HEK293 (cell line): ENCODE measurements around the gene PINLYP.

Experiments
- CTCF ChIP-seq: fragments of 450-650 bp; formaldehyde crosslinking; IDR thresholded peaks from 2 replicates; pipeline ENCODE4 v1.5.1; 2016; ENCODE audit warnings: missing biosample characterization, missing genetic modification characterization
- HOXC10 ChIP-seq: sonication (generic); formaldehyde crosslinking; IDR thresholded peaks from 2 replicates; pipeline ENCODE4 v1.8.1; 2023; ENCODE audit warnings: mild to moderate bottlenecking, missing genetic modification reagents
- KLF7 ChIP-seq: fragments of 450-650 bp; formaldehyde crosslinking; IDR thresholded peaks from 2 replicates; pipeline ENCODE4 v1.5.1; 2016; ENCODE audit warnings: missing biosample characterization, missing genetic modification characterization, borderline replicate concordance
- MYNN ChIP-seq: fragments of 450-650 bp; formaldehyde crosslinking; IDR thresholded peaks from 2 replicates; pipeline ENCODE4 v1.5.1; 2016; ENCODE audit warnings: missing biosample characterization, missing genetic modification characterization, borderline replicate concordance
- YY1 ChIP-seq: fragments of 450-650 bp; formaldehyde crosslinking; IDR thresholded peaks from 2 replicates; pipeline ENCODE4 v1.5.1; 2018; ENCODE audit warnings: missing biosample characterization, missing genetic modification characterization
- ZNF157 ChIP-seq: fragments of 450-650 bp; formaldehyde crosslinking; IDR thresholded peaks from 2 replicates; pipeline ENCODE4 v1.5.1; 2016; ENCODE audit warnings: missing biosample characterization, missing genetic modification characterization
- ZNF274 ChIP-seq, 2 experiments: fragments of 200-500 bp in 1 of 2; fragments of 450-650 bp in 1 of 2; sonication (Bioruptor generic) in 1 of 2; formaldehyde crosslinking in 1 of 2; IDR thresholded peaks; 2 replicates each; pipeline versions ENCODE4 v1.5.1 to v1.6.1; 2014 to 2016; ENCODE audit warnings: borderline replicate concordance in 1 of 2, inconsistent platforms in 1 of 2, low read length in 1 of 2, missing biosample characterization in 1 of 2, missing genetic modification characterization in 1 of 2
- ZNF280D ChIP-seq: fragments of 450-650 bp; formaldehyde crosslinking; IDR thresholded peaks from 2 replicates; pipeline ENCODE4 v1.5.1; 2016; ENCODE audit warnings: missing biosample characterization, missing genetic modification characterization
- ZNF302 ChIP-seq: fragments of 450-650 bp; formaldehyde crosslinking; IDR thresholded peaks from 2 replicates; pipeline ENCODE4 v1.5.1; 2016; ENCODE audit warnings: missing biosample characterization, missing genetic modification characterization, low read depth
- ZNF426 ChIP-seq: fragments of 450-650 bp; formaldehyde crosslinking; IDR thresholded peaks from 2 replicates; pipeline ENCODE4 v1.5.1; 2017; ENCODE audit warnings: missing biosample characterization, missing genetic modification characterization, mild to moderate bottlenecking, inconsistent platforms, moderate library complexity
- ZNF514 ChIP-seq: fragments of 450-650 bp; formaldehyde crosslinking; IDR thresholded peaks from 2 replicates; pipeline ENCODE4 v1.5.1; 2016; ENCODE audit warnings: missing biosample characterization, missing genetic modification characterization
- ZNF660 ChIP-seq: fragments of 450-650 bp; IDR thresholded peaks from 2 replicates; pipeline ENCODE4 v1.5.1; 2018; ENCODE audit warnings: missing biosample characterization, mild to moderate bottlenecking, missing genetic modification characterization
- ZNF670 ChIP-seq: fragments of 450-650 bp; formaldehyde crosslinking; IDR thresholded peaks from 2 replicates; pipeline ENCODE4 v1.5.1; 2016; ENCODE audit warnings: missing biosample characterization, missing genetic modification characterization, low read depth
- ZNF768 ChIP-seq: fragments of 450-650 bp; formaldehyde crosslinking; IDR thresholded peaks from 2 replicates; pipeline ENCODE4 v1.5.1; 2018; ENCODE audit warnings: missing biosample characterization, mild to moderate bottlenecking, missing genetic modification characterization

GRCh38 chr19:43527860-43528622, 47.6 kb upstream of the PINLYP start:
- no peak; the same call in 1 of the 2 replicates for TF ChIP-seq CTCF (tag by site-specific recombination)
- TF ChIP-seq ZNF280D = no peak
- no peak for TF ChIP-seq ZNF302
- 0 out of 2 replicates have a peak, but pooled peaks have one; percentile 24 for TF ChIP-seq ZNF660 (tag by site-specific recombination)
- TF ChIP-seq ZNF768 (tag by site-specific recombination) = no peak
- no peak for TF ChIP-seq YY1 (tag by site-specific recombination)
- TF ChIP-seq ZNF426 (tag by site-specific recombination) = no peak
- TF ChIP-seq KLF7 = no peak
- TF ChIP-seq MYNN (tag by site-specific recombination) = no peak
- no peak for TF ChIP-seq ZNF514 (tag by site-specific recombination)
- TF ChIP-seq ZNF274 (IDR thresholded peaks at IDR 0.05; ENCODE audit: low read length) = no peak
- no peak for TF ChIP-seq ZNF274 (tag by site-specific recombination; IDR thresholded peaks at IDR 0.05; ENCODE audit: borderline replicate concordance)
- no peak for TF ChIP-seq HOXC10 (CRISPR knock-in tag)
- no peak for TF ChIP-seq ZNF157 (tag by site-specific recombination)
- TF ChIP-seq ZNF670 = no peak
